Measurements from ENCODE around the gene KLF13. TPM values are rescaled to one million over a fixed set of nuclear protein-coding genes. Genes with fewer than 3 reads are reported as not detected.

The KLF13 gene
- total and polyA plus RNA-seq, 8 donors: 12.3 to 57.1 (median 32.6) TPM

GRCh38 chr15:31373970-31374369 is 47.3 kb downstream of the KLF13 start:
- Histone ChIP-seq H3K27me3 (no peaks in the 10 kb centered on the region), H3K4me3 (no peak overlapping the region), H3K4me1 (peaks cover 0 to under 1% (median 0%) of the 10 kb centered on the region in 3 donors), H3K9me3 (no peaks in the 10 kb centered on the region), H3K36me3 (peaks cover 0 to 3% (median 0%) of the 10 kb centered on the region in 3 donors), H3K27ac (no peak overlapping the region)
- intact Hi-C loops (cut with DNase I): no loop called here
- FAIRE-seq (no peak), DNase-seq (peak in 3 of 6 donors; percentile 8 to 40 (median 31)), ATAC-seq (no peak)
- TF ChIP-seq CTCF (IDR thresholded peaks at IDR 0.05): no peak
- WGBS, 2 donors: 94 to 99% methylated on average over 9 of the region's 9 CpGs

- TF ChIP-seq CTCF (IDR thresholded peaks at IDR 0.05): no peak
- Histone ChIP-seq H3K27ac (no peak overlapping the region), H3K4me3 (no peak overlapping the region), H3K36me3 (peaks cover 0 to 3% (median 0%) of the 10 kb centered on the region in 3 donors), H3K9me3 (no peaks in the 10 kb centered on the region), H3K27me3 (no peaks in the 10 kb centered on the region), H3K4me1 (no peaks in the 10 kb centered on the region)
- no peak for ATAC-seq
- intact Hi-C loops (cut with DNase I): no loop called here
- FAIRE-seq: no peak
- DNase-seq: peak in 1 of 6 donors; percentile 28
- WGBS, 2 donors: 53 to 55% methylated on average over 8 of the region's 8 CpGs
Observed at GRCh38 chr15:31374489-31374888, 47.9 kb downstream of the KLF13 start.

GRCh38 chr15:31374986-31375385 is 48.4 kb downstream of the KLF13 start:
- Histone ChIP-seq H3K27me3 (no peaks in the 10 kb centered on the region), H3K4me3 (no peak overlapping the region), H3K27ac (no peak overlapping the region), H3K36me3 (peaks cover 0 to 3% (median 0%) of the 10 kb centered on the region in 3 donors), H3K4me1 (no peaks in the 10 kb centered on the region), H3K9me3 (no peaks in the 10 kb centered on the region)
- no peak for FAIRE-seq
- no peak for TF ChIP-seq CTCF (IDR thresholded peaks at IDR 0.05)
- peak in 1 of 6 donors; percentile 14 for DNase-seq
- WGBS, 2 donors: 94 to 96% methylated on average over 12 of the region's 12 CpGs
- intact Hi-C loops (cut with DNase I): no loop called here
- no peak for ATAC-seq

GRCh38 chr15:31375772-31376171 is 49.1 kb downstream of the KLF13 start:
- 88 to 94% methylated on average over 8 of the region's 8 CpGs for WGBS, 2 donors
- TF ChIP-seq CTCF (IDR thresholded peaks at IDR 0.05): no peak
- ATAC-seq: no peak
- H3K27ac ChIP-seq: no peak overlapping the region
- FAIRE-seq: no peak
- H3K4me3 ChIP-seq: no peak overlapping the region
- DNase-seq: peak in 2 of 6 donors; percentile 30 to 57
- H3K36me3 ChIP-seq: peaks cover 0 to 3% (median 0%) of the 10 kb centered on the region in 3 donors
- no peaks in the 10 kb centered on the region for H3K27me3 ChIP-seq
- H3K9me3 ChIP-seq: no peaks in the 10 kb centered on the region
- intact Hi-C loops (cut with DNase I): no loop called here
- H3K4me1 ChIP-seq: no peaks in the 10 kb centered on the region

GRCh38 chr15:31376511-31376910 is 49.9 kb downstream of the KLF13 start:
- Histone ChIP-seq H3K36me3 (peaks cover 0 to 3% (median 0%) of the 10 kb centered on the region in 3 donors), H3K4me1 (no peaks in the 10 kb centered on the region), H3K4me3 (no peak overlapping the region), H3K27ac (no peak overlapping the region), H3K9me3 (no peaks in the 10 kb centered on the region), H3K27me3 (no peaks in the 10 kb centered on the region)
- 93% methylated on average over 11 of the region's 11 CpGs for WGBS, 2 donors
- no peak for TF ChIP-seq CTCF (IDR thresholded peaks at IDR 0.05)
- no peak for FAIRE-seq
- intact Hi-C loops (cut with DNase I): no loop called here
- peak in 2 of 6 donors; percentile 12 to 33 for DNase-seq
- ATAC-seq: no peak

Data from pancreas (tissue), 10 donors.